HG03095 (cell line): ENCODE results near the gene STIM2.

ENCODE experiments used
- ATAC-seq: cut with Tn5 transposase; IDR thresholded peaks from one replicate; pipeline ENCODE4 v1.9.1; 2021; ENCODE audit warnings: moderate library complexity; ENCODE audit not compliant: unreplicated experiment

The STIM2 gene

DNA sequence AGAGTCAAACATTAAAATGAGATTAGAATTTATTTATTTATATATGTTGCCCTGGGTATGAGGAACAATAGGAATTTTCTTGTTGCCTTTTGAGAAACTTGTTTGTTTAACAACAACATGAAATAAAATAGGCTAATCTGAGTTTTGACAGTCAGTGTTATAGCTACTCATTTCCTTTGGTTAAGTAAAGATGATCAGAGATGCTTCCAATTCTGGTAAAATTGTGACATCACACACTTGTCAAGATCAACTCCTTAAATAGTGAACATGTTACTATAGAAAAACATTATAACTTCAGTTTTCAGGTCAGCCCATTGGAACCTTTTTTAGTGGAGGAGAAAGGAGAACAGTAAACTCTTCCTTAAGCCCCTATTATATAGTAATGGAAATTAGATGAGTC is 136.1 kb downstream of the STIM2 start:
- ATAC-seq, result no peak

DNA sequence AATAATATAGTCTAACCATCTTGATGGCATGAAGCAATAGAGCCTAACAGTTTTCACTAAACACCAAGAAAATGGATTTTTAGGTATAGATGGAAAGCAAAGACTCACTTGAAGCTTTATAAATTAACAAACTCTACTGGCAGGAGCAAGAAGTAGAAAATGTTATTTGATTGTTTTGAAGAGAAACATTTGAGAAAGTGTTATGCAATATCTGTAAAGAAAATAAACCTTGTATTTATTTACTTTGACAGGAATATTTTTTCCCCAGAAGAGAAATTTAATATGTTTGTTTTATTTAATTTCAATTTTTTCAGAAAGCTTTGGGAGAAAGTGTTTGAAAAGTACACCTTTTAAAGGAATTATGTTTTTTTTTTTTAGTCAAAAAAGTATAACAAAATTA is 139.0 kb downstream of the STIM2 start:
- ATAC-seq, result no peak

DNA sequence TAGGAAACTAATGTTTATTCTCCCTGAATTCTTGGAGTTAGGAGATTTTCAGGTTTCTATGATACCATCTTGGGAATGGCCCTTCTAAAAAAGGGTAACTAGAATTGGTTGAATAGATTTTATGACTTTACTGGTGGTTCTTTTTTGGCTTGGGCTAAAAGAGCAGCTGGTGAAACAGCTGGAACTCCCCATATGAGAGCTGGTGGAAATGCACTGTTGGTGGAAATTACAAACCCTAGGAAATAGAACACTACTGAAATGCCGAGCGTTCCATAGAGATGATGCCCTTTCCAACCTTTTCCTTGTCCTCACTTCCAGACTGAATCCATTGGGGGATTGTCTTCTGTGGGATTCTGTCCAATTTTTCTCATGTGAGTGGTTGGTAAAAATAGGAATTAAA is 139.5 kb downstream of the STIM2 start:
- no peak for ATAC-seq

DNA sequence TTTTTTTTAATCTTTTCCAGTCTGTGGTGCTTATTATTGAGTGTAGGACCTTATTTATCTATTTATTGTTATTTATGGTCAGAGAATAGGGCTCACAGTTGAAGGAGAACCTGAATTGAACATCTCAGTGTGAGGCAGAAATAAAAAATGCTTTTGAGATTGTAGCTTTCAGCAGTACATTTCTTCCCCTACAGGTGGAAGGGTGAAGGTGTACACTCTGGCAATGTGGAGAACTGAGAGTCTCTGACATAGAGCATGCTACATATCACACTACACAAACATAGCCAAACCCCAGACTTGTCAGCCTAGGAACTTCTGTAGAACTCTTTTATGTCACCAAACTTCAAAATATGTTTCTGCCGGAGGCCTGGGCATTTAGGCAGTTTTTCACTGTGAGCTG is 140.2 kb downstream of the STIM2 start:
- peak; percentile 74 for ATAC-seq

DNA sequence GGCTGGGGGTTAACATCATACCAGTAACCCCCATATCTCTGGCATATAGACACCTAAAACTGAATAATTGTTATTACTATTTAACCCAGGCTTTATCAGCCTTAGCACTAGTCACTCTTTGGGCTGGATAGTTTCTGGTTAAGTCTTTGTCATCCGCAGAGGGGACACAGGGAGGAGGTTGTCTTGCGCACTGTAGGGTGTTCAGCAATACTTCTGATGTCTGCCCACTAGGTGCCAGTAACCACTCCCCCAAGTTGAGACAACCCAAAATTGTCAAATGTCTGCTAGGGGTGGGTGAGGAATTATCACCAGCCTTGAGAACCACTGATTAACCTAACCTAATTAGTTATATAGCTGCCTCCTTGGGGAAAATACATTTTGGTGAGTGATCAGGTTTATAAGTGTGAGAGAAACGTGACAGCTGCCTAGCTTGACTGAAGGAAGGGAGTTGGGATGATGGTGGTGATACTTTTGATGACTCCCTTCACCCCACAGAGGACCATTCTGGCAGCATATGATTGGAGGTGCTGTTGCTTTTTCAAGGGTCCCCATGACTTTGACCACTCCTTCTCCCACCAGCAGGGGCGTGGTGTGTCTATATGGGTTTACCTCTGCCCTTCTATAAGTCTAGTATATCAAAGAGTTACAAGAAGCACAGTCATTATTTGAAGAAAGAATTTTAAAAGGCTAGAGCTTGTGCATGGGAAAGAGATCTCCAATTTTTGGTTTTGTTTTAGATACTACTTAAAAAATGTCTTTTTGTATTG is 140.9 kb downstream of the STIM2 start:
- no peak for ATAC-seq

DNA sequence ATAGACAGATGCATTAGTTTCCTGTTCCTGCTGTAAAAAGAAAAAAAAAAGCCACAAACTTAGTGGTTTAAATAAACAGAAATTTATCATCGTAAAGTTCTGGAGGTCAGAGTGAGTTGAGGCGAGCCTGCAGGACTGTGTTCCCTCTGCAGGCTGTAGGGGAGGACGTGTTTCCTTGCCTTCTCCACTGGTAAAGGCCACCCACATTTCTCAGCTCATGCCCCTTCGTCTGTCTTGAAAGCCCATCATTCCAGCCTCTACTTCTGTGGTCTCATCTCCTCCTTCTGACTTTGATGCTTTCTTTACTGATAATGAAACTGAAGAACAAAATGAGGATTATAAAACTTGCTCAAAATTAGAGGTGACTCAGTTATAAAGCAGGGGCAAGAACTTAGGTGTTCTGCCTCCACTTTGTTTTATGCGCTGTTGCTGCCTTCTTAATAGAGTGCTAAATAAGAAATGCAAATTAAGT is 143.0 kb downstream of the STIM2 start:
- ATAC-seq, result no peak

DNA sequence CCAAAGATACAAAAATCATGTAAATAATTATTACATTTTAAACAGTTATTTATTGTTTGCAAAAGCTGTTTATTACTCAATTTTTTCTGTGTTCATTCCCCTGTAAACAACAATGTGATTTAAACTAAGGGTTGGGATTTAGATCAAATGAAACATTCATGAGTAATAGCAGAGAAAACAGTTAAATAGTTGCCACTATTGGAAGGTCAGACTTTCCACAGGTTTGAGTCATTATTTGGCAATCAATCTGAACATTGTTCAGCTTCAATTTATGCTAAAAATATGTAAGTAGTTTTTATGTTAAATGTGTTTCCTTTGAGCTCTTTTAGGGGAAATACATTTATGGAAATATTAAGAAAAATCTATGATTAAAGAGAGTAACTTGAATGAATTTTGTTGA is 144.9 kb downstream of the STIM2 start:
- ATAC-seq, result no peak

DNA sequence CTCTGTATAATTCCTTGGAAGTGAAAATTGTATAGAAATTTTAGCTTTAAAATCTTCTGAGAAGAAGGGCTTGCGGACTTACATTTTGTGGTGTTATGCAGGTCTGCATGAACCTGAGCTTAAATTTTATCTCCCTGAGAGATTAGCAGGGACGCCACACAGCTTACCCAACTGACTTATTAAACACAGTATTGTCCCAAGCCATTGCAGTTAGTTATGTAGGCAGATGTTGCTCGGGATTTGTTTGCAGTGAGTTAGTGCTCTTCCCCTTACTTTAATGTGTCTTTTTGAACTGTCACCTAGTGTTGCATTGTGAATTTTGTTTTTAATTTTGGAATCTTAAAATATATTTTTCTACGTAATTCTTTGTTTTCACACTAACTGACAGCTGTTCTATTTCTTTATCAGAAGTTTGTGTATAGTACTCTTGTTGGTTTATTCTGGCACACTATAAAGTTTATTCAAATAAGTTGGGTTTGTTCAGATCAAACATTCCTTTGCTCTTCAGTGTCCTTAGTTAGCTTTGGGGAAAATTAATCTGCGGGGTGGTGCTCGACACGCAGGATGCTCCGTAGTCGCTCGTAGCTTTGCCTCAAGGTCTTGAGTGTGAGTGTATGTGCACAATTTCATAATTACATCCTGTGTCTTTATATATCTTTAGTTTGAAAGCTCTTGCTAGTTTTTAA is 145.4 kb downstream of the STIM2 start:
- ATAC-seq, result no peak

DNA sequence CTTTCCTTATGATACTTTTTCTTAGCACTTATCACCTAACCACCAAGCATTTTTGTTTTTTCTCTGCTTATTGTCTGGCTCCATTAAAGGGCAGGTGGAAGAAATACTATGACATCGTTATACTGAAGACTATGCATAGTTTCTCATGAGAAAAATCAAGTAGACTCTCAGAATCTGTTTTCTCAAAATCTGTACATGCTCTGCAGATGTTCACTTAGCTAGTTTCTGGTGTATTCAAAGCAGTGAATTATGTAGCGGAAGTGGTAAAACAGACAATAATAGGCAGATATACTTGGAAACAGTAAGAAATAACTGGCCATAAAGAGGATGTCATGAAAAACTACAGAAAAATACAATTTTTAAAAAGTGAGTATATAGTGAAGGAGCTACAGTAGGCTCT is 146.0 kb downstream of the STIM2 start:
- ATAC-seq, result peak; percentile 44

DNA sequence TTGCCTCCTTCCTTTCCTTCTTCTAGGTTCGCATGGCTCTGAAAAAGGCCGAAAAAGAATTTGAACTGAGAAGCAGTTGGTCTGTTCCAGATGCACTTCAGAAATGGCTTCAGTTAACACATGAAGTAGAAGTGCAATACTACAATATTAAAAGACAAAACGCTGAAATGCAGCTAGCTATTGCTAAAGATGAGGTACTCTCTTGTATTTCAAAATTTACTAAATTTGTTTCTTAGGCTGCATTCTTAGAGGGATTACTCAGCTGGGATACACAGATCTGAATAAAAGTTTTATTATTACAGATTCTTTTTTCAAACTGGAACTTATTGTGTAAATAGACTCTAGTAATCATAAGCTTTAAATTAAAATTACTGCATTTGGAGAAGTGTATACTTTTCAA is 146.9 kb downstream of the STIM2 start:
- ATAC-seq, result no peak

DNA sequence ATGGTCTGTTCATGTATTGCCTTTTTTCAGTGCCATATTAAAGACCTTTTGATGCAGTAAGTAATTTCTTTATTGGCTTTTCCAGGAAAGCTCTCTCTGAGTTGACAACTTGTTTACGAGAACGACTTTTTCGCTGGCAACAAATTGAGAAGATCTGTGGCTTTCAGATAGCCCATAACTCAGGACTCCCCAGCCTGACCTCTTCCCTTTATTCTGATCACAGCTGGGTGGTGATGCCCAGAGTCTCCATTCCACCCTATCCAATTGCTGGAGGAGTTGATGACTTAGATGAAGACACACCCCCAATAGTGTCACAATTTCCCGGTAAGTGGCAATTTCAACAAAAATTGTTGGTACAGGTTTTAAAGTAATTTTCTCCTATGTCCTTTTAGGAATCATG is 148.0 kb downstream of the STIM2 start:
- no peak for ATAC-seq

DNA sequence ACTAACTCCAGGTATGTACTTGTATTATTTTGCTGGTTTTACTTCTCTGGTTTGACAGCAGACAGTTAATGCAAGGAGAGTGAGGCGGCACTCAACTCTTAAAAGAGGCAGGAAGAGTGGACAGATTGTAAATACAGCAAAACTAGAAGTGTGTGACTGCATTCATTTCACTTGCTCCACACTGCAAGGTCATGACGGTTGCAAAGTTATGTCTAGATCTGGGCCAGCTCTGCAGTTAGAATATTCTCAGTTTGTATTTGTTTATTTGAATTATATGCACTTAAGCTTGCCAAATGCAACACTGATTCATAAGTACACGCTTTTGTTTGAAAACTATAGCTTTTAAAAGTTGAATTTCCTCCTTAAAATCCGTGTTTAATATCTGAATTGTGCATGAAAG is 148.9 kb downstream of the STIM2 start:
- no peak for ATAC-seq

DNA sequence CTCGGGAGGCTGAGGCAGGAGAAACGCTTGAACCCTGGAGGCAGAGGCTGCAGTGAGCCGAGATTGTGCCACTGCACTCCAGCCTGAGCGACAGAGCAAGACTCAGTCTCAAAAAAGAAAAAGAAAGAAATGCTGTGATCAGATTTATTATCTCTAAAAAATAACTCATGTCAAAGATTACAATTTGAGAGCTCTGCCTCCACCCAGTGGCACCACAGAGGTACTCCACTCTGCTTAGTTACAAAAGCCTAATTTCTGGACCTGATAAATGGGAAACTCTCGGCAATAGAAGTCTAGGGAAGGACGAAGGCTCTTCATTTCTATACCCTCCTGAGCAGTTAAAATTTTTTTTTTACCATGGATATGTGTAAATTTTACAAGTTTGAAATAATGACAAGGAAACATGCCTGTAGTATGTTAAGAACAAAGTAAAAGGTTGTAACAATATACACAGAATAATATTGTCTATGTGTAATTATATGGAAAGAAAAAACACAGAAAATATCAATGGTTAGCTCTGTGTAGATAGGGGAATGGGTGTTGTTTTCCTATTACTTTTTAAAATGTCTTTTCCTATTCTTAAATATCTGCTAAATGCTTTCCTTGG is 149.8 kb downstream of the STIM2 start:
- ATAC-seq, result peak; percentile 74

DNA sequence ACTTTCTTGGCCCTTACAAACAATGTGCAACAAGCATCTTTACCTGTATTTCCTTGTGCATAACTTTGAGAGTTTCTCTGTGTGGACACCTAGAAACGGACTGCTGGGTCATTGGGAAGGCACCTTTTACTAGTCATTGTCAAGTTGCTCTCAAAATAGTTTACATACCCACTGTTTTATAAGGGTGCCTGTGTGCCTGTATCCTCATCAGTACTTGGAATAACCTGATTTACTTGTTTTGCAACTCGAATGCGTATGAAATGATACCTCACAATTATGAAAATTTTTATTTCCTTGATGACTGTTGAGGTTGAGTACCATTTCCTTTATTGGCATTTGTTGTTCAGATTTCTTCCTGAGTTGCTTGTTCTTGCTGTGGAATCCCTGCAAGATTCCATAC is 150.8 kb downstream of the STIM2 start:
- no peak for ATAC-seq

DNA sequence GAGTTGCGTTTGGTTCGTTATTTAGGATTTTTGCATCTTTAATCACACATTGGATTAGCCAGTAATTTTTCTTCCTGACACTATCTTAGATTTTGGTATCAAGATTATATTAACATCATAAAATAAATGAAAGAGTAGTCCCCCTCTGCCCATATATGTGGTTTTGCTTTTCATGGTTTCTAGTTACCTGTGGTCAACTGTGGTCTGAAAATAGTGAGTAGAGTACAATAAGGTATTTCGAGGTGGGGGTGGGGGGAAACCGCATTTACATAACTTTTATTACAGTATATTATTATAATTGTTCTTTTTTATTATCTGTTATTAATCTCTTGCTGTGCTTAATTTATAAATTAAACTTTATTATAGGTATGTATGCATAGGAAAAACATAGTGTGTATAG is 152.4 kb downstream of the STIM2 start:
- no peak for ATAC-seq

DNA sequence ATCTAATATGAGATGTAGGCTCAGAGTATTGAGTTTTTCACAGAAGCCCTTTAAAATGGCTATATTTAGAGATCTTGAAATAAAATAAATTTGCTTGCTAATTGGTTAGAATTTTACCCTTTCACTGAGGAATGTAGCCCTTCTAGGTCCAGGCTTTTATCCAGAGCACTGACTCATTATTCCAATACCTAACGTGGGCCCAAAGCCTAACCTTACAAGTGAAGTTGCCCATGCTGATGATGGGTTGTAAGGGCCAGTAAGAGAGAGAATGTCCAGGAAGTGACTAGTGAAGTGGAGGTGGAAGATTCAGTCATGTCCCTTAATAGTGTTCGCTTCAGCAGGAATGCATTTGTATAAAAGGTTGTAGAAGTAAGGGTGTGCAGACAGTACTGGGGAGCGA is 155.9 kb downstream of the STIM2 start:
- ATAC-seq, result no peak

DNA sequence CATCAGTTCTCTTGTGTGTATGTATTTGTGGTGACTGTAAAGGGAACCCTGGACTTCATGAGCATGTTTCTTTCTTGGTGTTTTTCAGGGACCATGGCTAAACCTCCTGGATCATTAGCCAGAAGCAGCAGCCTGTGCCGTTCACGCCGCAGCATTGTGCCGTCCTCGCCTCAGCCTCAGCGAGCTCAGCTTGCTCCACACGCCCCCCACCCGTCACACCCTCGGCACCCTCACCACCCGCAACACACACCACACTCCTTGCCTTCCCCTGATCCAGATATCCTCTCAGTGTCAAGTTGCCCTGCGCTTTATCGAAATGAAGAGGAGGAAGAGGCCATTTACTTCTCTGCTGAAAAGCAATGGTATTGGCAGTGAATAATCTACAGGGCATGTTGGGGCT is 157.0 kb downstream of the STIM2 start:
- no peak for ATAC-seq

DNA sequence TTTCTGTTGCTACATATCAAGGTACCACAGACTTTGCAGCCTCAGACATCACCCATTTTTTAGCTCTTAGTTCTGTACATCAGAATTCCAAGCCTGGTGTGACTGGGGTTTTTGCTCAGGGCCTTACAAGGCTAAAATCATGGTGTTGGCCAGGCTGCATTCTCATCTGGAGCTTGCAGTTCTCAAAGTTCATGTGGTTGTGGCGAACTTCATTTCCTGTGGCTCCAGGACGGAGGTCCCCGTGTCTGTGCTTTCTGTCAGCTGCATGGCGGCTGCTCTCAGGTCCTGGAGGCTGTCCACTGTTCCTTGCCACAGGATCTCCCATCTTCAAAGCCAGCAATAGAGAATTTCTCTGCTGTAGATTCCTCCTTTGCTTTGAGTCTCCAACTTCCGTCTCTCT is 157.4 kb downstream of the STIM2 start:
- ATAC-seq, result no peak

DNA sequence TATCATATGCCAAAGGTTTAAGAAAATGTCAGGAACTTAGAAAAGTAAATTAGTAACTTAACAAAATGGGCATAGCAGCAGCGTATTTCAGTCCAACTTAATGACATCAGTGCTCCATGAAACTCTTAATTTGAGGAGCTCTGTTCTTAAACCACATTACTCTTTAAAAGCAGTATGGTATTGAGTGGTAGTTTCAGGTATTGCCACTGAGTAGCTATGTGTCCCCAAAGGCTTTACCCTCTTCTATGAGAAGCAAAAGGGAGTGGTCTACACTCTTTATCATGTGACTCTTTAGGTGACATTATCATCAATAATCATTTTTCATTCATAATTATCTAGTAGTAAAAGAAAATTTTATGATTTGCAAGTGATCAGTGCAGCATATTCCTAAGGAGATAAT is 158.3 kb downstream of the STIM2 start:
- ATAC-seq, result no peak

DNA sequence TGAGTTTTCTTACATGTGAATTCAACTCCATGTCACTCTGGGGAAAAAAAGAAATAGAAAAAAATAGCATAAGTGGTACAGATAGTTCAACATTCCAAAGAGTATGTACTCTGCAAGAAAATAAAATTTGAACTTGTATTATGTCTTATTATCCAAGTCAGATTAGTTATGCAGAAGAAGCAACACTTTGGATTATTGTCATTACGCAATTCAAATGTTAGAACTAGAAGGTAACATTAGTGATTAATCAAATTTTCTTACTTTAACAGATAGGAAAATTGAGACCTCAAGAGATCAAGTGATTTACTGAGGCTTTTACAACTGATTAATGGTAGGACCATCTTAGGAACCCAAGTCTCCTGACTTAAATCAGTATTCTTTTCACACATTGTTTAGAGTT is 159.1 kb downstream of the STIM2 start:
- no peak for ATAC-seq

DNA sequence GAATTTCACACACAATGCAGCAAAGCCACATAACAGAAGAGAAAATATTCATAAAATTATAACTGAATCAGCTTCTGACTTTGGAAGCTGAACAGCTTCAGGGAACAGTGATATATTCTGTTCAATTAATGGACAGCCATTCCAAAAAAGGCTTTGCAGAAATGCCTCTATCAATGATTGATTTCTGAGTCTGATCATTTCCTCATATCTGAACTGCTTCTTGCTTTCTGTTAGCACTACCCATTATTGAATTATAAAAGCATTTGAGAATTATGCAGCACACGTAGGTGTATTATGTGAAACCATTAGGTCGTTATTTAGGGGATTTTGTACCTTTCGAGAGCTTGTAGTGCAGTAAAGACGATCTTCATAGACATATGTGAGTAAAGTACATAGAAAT is 159.6 kb downstream of the STIM2 start:
- ATAC-seq, result no peak

DNA sequence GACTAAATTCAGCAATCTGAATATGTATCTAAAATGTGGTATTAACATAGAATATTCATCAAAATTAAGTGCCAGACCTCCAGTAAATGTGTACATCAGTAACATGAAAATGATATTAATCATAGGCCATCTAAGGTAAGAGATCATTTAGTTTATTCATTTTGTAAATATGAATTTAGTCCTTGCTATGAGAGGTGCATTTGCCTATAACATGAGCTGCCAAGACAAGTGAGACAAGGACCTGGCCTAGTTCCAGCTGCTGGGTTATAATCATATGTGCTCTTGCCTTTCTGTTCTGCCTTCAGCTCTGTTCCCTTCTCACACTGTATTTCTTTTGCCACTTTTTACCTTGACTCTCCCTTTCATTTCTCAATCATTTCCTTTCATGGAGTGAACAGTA is 160.0 kb downstream of the STIM2 start:
- no peak for ATAC-seq
